Activated CD8-positive, alpha-beta memory T cell treated with anti-CD3 and anti-CD28 coated beads for 36 hours (primary cell): ENCODE data around the gene DDIT4. TPM values are rescaled to one million over a fixed set of nuclear protein-coding genes. Genes with fewer than 3 reads are reported as not detected.
"Not testable (repeated sequence)": the region's sequence is repeated elsewhere in the genome, so short reads cannot be mapped to it uniquely, and the experiment has no call there.

Experiments
- CTCF ChIA-PET: fragments of 350-600 bp; sonication (Branson Sonifier 250); formaldehyde crosslinking; loops from one replicate; lab custom pipeline; 2021; ENCODE audit warnings: antibody characterized with exemption; lab: Charles Lee
- POLR2A ChIA-PET: fragments of 350-600 bp; sonication (Branson Sonifier 250); formaldehyde crosslinking; loops from one replicate; lab custom pipeline; 2021; ENCODE audit warnings: antibody characterized with exemption; lab: Charles Lee
- total RNA-seq, 2 experiments: library from RNA; stranded (reverse); gene quantifications; one replicate each; pipeline ENCODE4 v1.2.3, GENCODE V29; 2021

DDIT4 gene
- total RNA-seq, 2 experiments from 2014 or later, result 391 to 421 TPM

DNA sequence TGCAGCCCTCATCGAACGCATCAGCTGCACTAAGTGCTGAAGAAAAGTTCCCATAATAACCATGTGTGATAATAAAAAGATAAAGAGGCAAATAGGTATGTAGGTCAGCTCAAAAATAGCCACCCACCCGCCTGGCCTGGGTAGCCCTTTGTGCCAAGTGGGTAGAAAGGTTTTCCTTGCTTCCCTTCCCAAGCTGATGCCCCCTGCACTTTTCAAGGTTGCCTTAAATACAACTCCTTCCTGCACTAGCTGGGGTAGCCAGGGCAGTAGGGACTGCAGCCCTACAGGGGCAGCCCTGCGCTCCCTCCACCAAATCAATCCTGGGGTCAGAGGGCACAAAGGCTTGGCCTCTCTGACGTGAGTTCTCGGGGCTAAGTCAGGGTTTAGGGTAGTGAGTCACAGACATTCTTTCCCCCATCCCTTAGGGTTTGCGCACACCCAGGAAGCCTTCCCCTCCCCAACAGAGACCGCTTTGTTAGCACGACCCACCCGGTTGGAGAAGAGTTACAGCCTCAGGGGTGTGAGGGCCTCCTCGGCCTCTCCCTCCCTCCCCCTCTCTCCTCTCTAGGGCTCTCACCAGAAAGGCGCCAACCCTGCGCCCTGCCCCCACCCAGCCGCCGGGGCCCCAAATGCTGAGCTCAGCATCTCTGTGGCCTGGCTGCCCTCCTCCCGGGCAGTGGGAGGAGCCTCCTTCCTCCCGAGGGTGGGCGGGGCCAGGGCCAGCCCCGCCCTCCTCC is 13.3 kb upstream of the DDIT4 start:
- CTCF ChIA-PET, result interaction anchor here (0.6 to 3.5 kb wide), 19 partner anchors 12 to 212 kb away, joined by 3 to 33 read pairs (median 4); partner anchors contain the start of genes ANAPC16, ASCC1 and DDIT4
- POLR2A ChIA-PET, result interaction anchor here (0.5 to 4.9 kb wide), 14 partner anchors 13 to 173 kb away, joined by 3 to 84 read pairs (median 7); partner anchors contain the start of genes ANAPC16, ASCC1 and DDIT4

GRCh38 chr10:72260976-72261783 is 12.5 kb upstream of the DDIT4 start:
- ChIA-PET POLR2A (interaction anchor here (0.6 to 4.9 kb wide), 13 partner anchors 13 to 173 kb away, joined by 3 to 84 read pairs (median 9); partner anchors contain the start of genes ANAPC16, ASCC1 and DDIT4), CTCF (interaction anchor here (0.7 to 3.5 kb wide), 17 partner anchors 13 to 213 kb away, joined by 3 to 33 read pairs (median 4); partner anchors contain the start of genes ANAPC16, ASCC1 and DDIT4)

GRCh38 chr10:72261784-72262404 is 11.8 kb upstream of the DDIT4 start:
- ChIA-PET CTCF (interaction anchor here (1.0 to 3.5 kb wide), 7 partner anchors 13 to 65 kb away, joined by 3 to 33 read pairs (median 6); partner anchors contain the start of gene DDIT4), POLR2A (interaction anchor here (0.6 to 4.9 kb wide), 8 partner anchors 12 to 70 kb away, joined by 3 to 84 read pairs (median 8); partner anchors contain the start of genes ANAPC16, ASCC1 and DDIT4)

- CTCF ChIA-PET, result interaction anchor here (0.9 to 3.4 kb wide), 3 partner anchors 11 to 55 kb away, joined by 3 to 19 read pairs (median 4); partner anchors contain the start of gene DDIT4
Measured at GRCh38 chr10:72263613-72264241, 10.0 kb upstream of the DDIT4 start.

DNA sequence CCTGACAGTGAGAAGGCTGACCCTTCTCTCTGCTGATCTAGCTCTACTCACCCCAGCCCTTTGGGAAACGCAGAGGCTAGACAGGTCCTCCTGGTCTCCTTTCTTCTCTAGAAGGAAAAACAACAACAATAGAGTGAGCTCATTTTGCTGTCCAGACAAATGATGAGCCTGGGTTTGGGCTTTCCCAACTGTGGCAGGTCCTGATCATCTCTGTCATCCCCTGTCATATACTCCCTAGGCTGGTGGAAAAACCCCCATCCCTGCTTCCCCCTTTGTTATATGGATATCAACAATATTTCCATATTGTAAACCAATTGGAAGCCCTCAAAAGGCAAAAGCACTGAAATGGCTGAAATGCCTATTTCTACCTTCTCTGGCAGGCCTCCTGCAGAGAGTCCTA is 9.2 kb upstream of the DDIT4 start:
- ChIA-PET POLR2A (interaction anchor here (1.4 kb wide), 1 partner anchor 11 kb away, joined by 3 read pairs; no protein-coding TSS in a partner anchor), CTCF (interaction anchor here (0.9 to 3.4 kb wide), 3 partner anchors 10 to 55 kb away, joined by 3 to 19 read pairs (median 4); partner anchors contain the start of gene DDIT4)

More at GRCh38 chr10:72263613-72264241, 10.0 kb upstream of the DDIT4 start:
- POLR2A ChIA-PET, result interaction anchor here (0.6 to 1.4 kb wide), 2 partner anchors 11 to 33 kb away, joined by 3 read pairs; no protein-coding TSS in a partner anchor

DNA sequence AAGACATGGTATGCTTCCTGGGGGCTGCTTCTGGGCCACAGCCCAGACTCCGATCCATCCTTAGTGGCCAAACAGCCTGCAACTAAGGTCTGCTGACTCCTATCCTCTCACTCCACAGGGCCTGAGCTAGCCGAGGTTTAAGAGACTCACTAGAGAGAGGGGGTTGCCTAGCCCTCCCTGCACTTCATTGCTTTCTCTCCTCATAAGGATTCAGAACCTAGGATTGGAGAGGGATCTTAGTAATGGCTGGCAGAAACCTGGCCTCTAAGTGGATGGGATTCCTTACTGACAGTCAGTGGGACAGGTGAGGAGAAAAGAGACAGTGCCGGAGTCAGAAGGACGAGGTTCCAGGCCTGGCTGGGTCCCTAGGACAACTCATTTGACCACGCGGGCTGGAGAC is 8.2 kb upstream of the DDIT4 start:
- POLR2A ChIA-PET, result no interaction called here

GRCh38 chr10:72265990-72266865 is 7.5 kb upstream of the DDIT4 start:
- ChIA-PET CTCF (interaction anchor here (0.6 to 3.4 kb wide), 2 partner anchors 9 to 27 kb away, joined by 3 to 19 read pairs; partner anchors contain the start of gene DDIT4), POLR2A (interaction anchor here (0.6 to 0.7 kb wide), 2 partner anchors 9 to 25 kb away, joined by 4 to 10 read pairs; no protein-coding TSS in a partner anchor)

More for the DNA sequence above, 8.2 kb upstream of the DDIT4 start:
- CTCF ChIA-PET, result interaction anchor here (3.4 kb wide), 1 partner anchor 9 kb away, joined by 19 read pairs; the partner anchor contains the start of gene DDIT4

DNA sequence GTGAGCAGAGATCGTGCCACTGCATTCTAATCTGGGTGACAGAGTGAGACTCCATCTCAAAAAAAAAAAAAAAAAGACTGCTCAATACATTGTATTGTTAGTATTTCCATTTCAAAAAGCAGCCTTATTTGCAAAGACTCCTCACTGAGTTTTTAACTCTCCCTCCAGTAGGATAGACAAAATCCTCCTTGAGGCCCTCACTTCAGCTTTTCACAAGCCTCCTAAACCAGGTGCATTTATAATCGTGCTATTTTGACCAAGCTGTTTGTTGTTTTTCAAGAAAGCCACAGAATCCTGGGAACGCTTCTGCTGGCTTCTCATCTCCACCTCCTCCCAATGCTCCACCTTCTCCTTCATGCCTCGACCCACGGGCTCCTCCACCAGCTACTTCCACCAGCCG is 6.3 kb upstream of the DDIT4 start:
- CTCF ChIA-PET, result interaction anchor here (0.7 kb wide), 1 partner anchor 41 kb away, joined by 3 read pairs; no protein-coding TSS in a partner anchor
- POLR2A ChIA-PET, result interaction anchor here (0.7 kb wide), 1 partner anchor 8 kb away, joined by 10 read pairs; no protein-coding TSS in a partner anchor

GRCh38 chr10:72267819-72268399 is 5.8 kb upstream of the DDIT4 start:
- CTCF ChIA-PET, result no interaction called here
- POLR2A ChIA-PET, result no interaction called here

DNA sequence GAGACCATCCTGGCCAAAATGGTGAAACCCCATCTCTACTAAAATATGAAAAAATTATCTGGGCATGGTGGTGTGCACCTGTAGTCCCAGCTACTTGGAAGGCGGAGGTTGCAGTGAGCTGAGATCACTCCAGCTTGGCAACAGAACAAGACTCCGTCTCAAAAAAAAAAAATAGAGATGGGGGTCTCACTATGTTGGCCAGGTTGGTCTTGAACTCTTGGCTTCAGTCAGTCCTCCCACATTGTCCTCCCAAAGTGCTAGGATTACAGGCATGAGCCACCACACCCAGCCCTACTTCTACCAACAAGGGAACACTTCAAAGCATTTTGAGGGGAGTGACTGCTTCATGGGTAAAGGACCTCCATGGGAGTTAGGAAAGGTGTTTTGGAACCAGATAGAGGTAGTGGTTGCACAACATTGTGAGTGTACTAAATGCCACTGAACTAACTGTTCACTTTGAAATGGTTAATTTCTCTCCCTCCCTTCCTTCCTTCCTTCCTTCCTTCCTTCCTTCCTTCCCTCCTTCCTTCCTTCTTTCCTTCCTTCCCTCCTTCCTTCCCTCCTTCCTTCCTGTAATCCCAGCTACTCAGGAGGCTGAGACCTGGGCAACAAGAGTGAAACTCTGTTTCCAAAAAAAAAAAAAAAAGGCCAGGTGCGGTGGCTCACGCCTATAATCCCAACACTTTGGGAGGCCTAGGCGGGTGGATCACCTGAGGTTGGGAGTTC is 5.1 kb upstream of the DDIT4 start:
- CTCF ChIA-PET, result interaction anchor here (1.1 kb wide), 1 partner anchor 66 kb away, joined by 3 read pairs; no protein-coding TSS in a partner anchor
- POLR2A ChIA-PET, result not testable (repeated sequence)

GRCh38 chr10:72270607-72271281 is 3.0 kb upstream of the DDIT4 start:
- POLR2A ChIA-PET, result interaction anchor here (7.5 kb wide), 1 partner anchor 24 kb away, joined by 125 read pairs; no protein-coding TSS in a partner anchor
- CTCF ChIA-PET, result interaction anchor here (1.3 kb wide), 1 partner anchor 21 kb away, joined by 3 read pairs; no protein-coding TSS in a partner anchor

- POLR2A ChIA-PET, result interaction anchor here (0.5 to 7.5 kb wide), 20 partner anchors 12 to 1484 kb away, joined by 3 to 125 read pairs (median 5); partner anchors contain the start of genes ANAPC16 and ASCC1
- CTCF ChIA-PET, result interaction anchor here (0.6 to 5.5 kb wide), 12 partner anchors 8 to 224 kb away, joined by 3 to 54 read pairs (median 9); partner anchors contain the start of gene ASCC1
Measured at GRCh38 chr10:72272689-72273409, 875 bp upstream of the DDIT4 start.

GRCh38 chr10:72274213-72274729 is 547 bp downstream of the DDIT4 start:
- POLR2A ChIA-PET, result interaction anchor here (0.6 to 7.5 kb wide), 16 partner anchors 10 to 402 kb away, joined by 3 to 125 read pairs (median 8); partner anchors contain the start of genes ANAPC16 and ASCC1
- CTCF ChIA-PET, result interaction anchor here (0.8 to 5.5 kb wide), 20 partner anchors 10 to 67 kb away, joined by 3 to 54 read pairs (median 5); partner anchors contain the start of genes ANAPC16 and ASCC1
